GM23248 (cell line): ENCODE data around the gene IDI2. TPM values are rescaled to one million over a fixed set of nuclear protein-coding genes. Genes with fewer than 3 reads are reported as not detected.

Experiments
- DNase-seq: peaks from one replicate; pipeline ENCODE4 v3.0.0-alpha.2; 2015
- H2AFZ ChIP-seq: fragments of 200-600 bp; sonication (generic); 2 replicates; pipeline ENCODE4 v1.6.1; 2016; ENCODE audit warnings: antibody characterized with exemption
- H3F3A ChIP-seq: fragments of 200-600 bp; sonication (generic); 2 replicates; pipeline ENCODE4 v1.6.1; 2016; ENCODE audit warnings: mild to moderate bottlenecking, antibody characterized with exemption, mixed run types; ENCODE audit not compliant: insufficient read depth
- H3K27ac ChIP-seq: fragments of 200-600 bp; sonication (generic); 2 replicates; pipeline ENCODE4 v1.5.1; 2016; ENCODE audit warnings: mild to moderate bottlenecking
- H3K27me3 ChIP-seq: fragments of 200-600 bp; sonication (generic); replicated peaks from 2 replicates; pipeline ENCODE4 v1.6.1; 2016; ENCODE audit warnings: mild to moderate bottlenecking; ENCODE audit not compliant: insufficient read depth
- H3K36me3 ChIP-seq: fragments of 200-600 bp; sonication (generic); 2 replicates; pipeline ENCODE4 v1.6.1; 2016; ENCODE audit warnings: low read depth, mild to moderate bottlenecking
- H3K4me1 ChIP-seq: fragments of 200-600 bp; sonication (generic); 2 replicates; pipeline ENCODE4 v1.6.1; 2016; ENCODE audit warnings: mild to moderate bottlenecking; ENCODE audit not compliant: insufficient read depth
- H3K4me2 ChIP-seq: fragments of 200-600 bp; sonication (generic); one replicate; pipeline ENCODE4 v1.6.1; 2016; ENCODE audit warnings: mild to moderate bottlenecking; ENCODE audit not compliant: unreplicated experiment
- H3K4me3 ChIP-seq: fragments of 200-600 bp; sonication (generic); 2 replicates; pipeline ENCODE4 v1.5.1; 2016; ENCODE audit warnings: mild to moderate bottlenecking
- H3K79me2 ChIP-seq: fragments of 200-600 bp; sonication (generic); 2 replicates; pipeline ENCODE4 v1.6.1; 2016; ENCODE audit warnings: mild to moderate bottlenecking; ENCODE audit not compliant: insufficient read depth
- H3K9ac ChIP-seq: fragments of 200-600 bp; sonication (generic); 2 replicates; pipeline ENCODE4 v1.6.1; 2016; ENCODE audit warnings: mild to moderate bottlenecking
- H3K9me2 ChIP-seq: fragments of 200-600 bp; sonication (generic); 2 replicates; pipeline ENCODE4 v1.6.1; 2016; ENCODE audit warnings: mixed run types, mild to moderate bottlenecking, moderate library complexity; ENCODE audit not compliant: insufficient read depth
- H3K9me3 ChIP-seq: fragments of 200-600 bp; sonication (generic); one replicate; pipeline ENCODE4 v1.6.1; 2017; ENCODE audit warnings: low read depth
- H4K20me1 ChIP-seq: fragments of 200-600 bp; sonication (generic); 2 replicates; pipeline ENCODE4 v1.6.0; 2016; ENCODE audit not compliant: insufficient read depth
- EZH2 ChIP-seq: fragments of 200-600 bp; sonication (generic); IDR thresholded peaks from 2 replicates; pipeline ENCODE4 v1.6.1; 2018; ENCODE audit warnings: antibody characterized with exemption, mild to moderate bottlenecking; ENCODE audit not compliant: insufficient read depth, poor library complexity, severe bottlenecking
- EZH2phosphoT487 ChIP-seq: fragments of 200-600 bp; sonication (generic); IDR thresholded peaks from 2 replicates; pipeline ENCODE4 v1.6.1; 2018; ENCODE audit warnings: antibody characterized with exemption, moderate library complexity, mild to moderate bottlenecking, low read depth; ENCODE audit not compliant: insufficient read depth
- WGBS, 2 experiments: methylation state at CpG; one replicate each; pipeline ENCODE4 v1.1.6; 2015 to 2017; ENCODE audit warnings: low lambda C conversion rate in 2 of 2, low coverage in 1 of 2; ENCODE audit errors: missing lambda C conversion rate in 2 of 2; 5-methylcytosine and 5-hydroxymethylcytosine counted together
- in situ Hi-C: fragments of 300-500 bp; cut with MboI; formaldehyde crosslinking; loops from 2 replicates; pipeline ENCODE4 v1.15.0; 2020
- polyA plus RNA-seq: library from polyadenylated mRNA; unstranded; fragments of >200 nt; fragmentation: Nextera tagmentation; extraction: Ambion mirVana; gene quantifications from 2 replicates; pipeline ENCODE4 v1.2.1, GENCODE V29; 2016
- total RNA-seq: library from RNA; depleted of rRNA; stranded (reverse); fragments of >200 nt; shearing (Covaris generic); gene quantifications from 2 replicates; pipeline ENCODE4 v1.2.3, GENCODE V29; 2014; rRNA removed

IDI2 gene
- not detected in 2 replicates for total RNA-seq
- polyA plus RNA-seq: not detected in 2 replicates

DNA sequence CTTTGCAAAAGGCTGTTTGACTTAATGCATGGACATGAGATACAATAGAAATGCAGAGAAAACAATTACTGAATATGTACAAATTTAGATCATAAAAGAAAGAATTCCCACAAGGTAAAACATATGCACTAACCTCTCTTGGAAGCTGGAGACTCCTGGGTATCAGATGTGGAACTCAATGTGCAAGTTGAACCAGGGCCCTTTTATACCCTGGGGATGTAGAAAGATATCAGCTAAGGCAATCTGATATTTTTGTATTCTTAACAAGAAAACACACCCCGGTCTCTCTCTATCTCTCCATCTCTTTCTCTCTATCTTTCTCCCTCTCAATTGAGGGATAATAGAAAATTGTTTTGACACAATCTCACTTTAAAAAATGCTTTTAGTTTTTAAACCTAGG is at the start of gene IDI2:
Gene IDI2, minus strand, starts transcription at position 177 of the 400 bp plus-strand sequence. CDS start 1,136 bp downstream, outside the sequence.
- no peaks in the 10 kb centered on the region for H3K27me3 ChIP-seq
- H3K36me3 ChIP-seq: no peaks in the 10 kb centered on the region
- H3K9me3 ChIP-seq: no peaks in the 10 kb centered on the region
- in situ Hi-C loops: no loop called here
- no peaks in the 10 kb centered on the region for H3F3A ChIP-seq
- H3K4me2 ChIP-seq: no peak within 1 kb of the TSS
- H4K20me1 ChIP-seq: no peaks in the 10 kb centered on the region
- no peak within 1 kb of the TSS for H3K27ac ChIP-seq
- no peak within 1 kb of the TSS for H2AFZ ChIP-seq
- no peak within 1 kb of the TSS for H3K9ac ChIP-seq
- H3K4me1 ChIP-seq: no peaks in the 10 kb centered on the region
- 87 to 97% methylated on average over 1 of the region's 1 CpG for WGBS, 2 experiments
- H3K4me3 ChIP-seq: no peak within 1 kb of the TSS
- H3K79me2 ChIP-seq: no peaks in the 10 kb centered on the region
- TF ChIP-seq EZH2phosphoT487 (no peak), EZH2 (no peak)
- H3K9me2 ChIP-seq: no peaks in the 10 kb centered on the region
- no peak for DNase-seq

DNA sequence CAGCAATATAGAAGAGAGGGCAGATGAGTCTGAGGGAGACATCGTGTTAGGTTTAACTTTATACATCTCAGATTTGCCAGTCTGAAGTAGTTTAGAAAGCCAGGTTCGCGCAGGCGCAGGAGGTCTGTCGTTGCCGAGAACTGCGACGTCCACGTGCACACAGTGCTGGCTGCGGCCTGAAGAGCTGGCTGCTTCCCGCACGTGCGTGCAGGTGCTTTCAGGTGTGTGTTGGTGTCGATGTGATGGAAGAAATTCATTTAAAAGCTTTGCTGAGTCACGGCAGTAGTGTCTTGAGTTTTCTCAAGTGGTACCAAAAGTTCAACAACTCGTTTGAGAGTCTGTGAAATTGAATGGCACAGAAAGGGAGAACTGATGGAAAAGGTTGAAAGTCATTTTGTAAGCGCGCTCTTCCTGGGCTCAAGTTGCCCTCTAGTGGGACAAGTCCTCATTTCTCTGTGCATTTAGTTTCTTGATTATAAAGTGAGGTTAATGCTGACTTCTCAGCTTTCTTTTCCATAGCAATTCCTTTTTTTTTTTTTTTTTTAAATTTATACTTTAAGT is 49.2 kb upstream of the IDI2 start:
- peak; percentile 23 for DNase-seq
- H3K27me3 ChIP-seq: no peaks in the 10 kb centered on the region
- 0 out of 2 replicates have a peak, but pooled peaks cover 4% of the 10 kb centered on the region for H3F3A ChIP-seq
- H3K79me2 ChIP-seq: peaks cover 75% of the 10 kb centered on the region
- no peak overlapping the region for H3K9ac ChIP-seq
- TF ChIP-seq EZH2phosphoT487 (no peak), EZH2 (no peak)
- H4K20me1 ChIP-seq: no peaks in the 10 kb centered on the region
- H3K4me2 ChIP-seq: no peak overlapping the region
- H3K9me3 ChIP-seq: no peaks in the 10 kb centered on the region
- in situ Hi-C loops: no loop called here
- 87 to 89% methylated on average over 18 of the region's 18 CpGs for WGBS, 2 experiments
- H3K9me2 ChIP-seq: no peaks in the 10 kb centered on the region
- no peak overlapping the region for H2AFZ ChIP-seq
- no peak overlapping the region for H3K4me3 ChIP-seq
- peaks cover 7% of the 10 kb centered on the region; the same call in 1 of the 2 replicates for H3K4me1 ChIP-seq
- peaks cover 27% of the 10 kb centered on the region for H3K36me3 ChIP-seq
- H3K27ac ChIP-seq: no peak overlapping the region

DNA sequence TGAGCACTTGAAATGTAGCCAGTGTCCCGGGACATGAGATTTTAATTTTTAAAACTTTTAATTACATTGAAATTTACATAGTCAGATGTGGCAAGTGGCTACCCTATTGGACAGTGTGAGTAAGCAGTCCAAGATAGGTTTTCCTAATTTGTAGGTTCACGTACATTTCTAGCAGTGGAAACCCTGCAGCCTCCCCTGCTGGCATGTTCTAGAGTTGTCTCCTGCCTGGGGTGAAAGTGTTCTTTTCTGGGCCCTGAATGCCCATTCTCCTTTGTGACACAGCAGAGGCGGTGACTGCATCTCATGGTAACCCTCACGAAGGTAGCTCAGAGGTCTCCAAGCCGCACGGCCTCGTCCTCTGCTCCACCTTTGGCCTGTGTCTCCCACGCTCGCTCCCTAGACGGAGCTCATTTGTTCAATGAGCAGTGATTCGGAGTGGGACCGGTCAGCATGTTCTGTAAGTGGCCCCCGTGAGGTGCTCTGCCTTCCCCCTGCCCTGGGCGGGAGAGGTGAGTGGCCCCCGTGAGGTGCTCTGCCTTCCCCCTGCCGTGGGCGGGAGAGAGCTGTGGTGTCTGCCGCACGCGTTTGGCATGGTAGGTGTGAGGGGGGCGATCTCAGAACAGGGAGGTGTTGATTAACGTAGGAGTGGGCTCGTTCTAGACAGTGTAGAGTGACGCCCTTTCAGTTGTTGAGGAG is 48.5 kb upstream of the IDI2 start:
- Histone ChIP-seq H3K9ac (no peak overlapping the region), H3K9me2 (no peaks in the 10 kb centered on the region), H3K4me3 (no peak overlapping the region), H3F3A (0 out of 2 replicates have a peak, but pooled peaks cover 4% of the 10 kb centered on the region), H4K20me1 (no peaks in the 10 kb centered on the region), H3K27me3 (no peaks in the 10 kb centered on the region), H3K36me3 (peaks cover 22% of the 10 kb centered on the region), H3K4me1 (peaks cover 7% of the 10 kb centered on the region; the same call in 1 of the 2 replicates), H3K4me2 (no peak overlapping the region), H2AFZ (no peak overlapping the region), H3K79me2 (peaks cover 82% of the 10 kb centered on the region), H3K27ac (no peak overlapping the region), H3K9me3 (no peaks in the 10 kb centered on the region)
- TF ChIP-seq EZH2: no peak
- TF ChIP-seq EZH2phosphoT487: no peak
- in situ Hi-C loops: no loop called here
- peak; percentile 7 for DNase-seq
- 93 to 95% methylated on average over 22 to 24 of the region's 24 CpGs for WGBS, 2 experiments

DNA sequence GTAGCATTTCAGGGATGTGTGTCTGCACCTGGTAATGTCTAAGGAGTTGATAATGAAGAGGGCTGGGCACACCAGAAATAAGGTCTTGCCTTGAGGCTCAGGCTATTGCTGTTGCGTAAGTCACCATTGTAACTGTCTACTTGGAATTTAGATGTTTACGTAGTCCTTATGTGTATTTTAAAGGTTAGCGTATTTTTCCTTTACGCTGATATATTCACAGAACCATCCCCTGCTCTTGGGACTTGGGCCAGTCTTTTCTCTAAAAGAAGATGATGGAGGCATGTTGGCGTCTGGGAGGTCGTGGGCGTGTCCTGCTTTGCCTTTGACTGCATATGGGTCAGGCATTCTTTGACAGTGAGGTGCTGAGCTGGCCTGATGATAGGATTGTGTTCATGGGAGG is 45.3 kb upstream of the IDI2 start:
- TF ChIP-seq EZH2phosphoT487 (no peak), EZH2 (no peak)
- Histone ChIP-seq H3K4me3 (no peak overlapping the region), H3K4me2 (no peak overlapping the region), H2AFZ (no peak overlapping the region), H4K20me1 (no peaks in the 10 kb centered on the region), H3F3A (0 out of 2 replicates have a peak, but pooled peaks cover 4% of the 10 kb centered on the region), H3K36me3 (peaks cover 12% of the 10 kb centered on the region), H3K4me1 (peaks cover 7% of the 10 kb centered on the region; the same call in 1 of the 2 replicates), H3K9ac (no peak overlapping the region), H3K9me3 (no peaks in the 10 kb centered on the region), H3K79me2 (peaks cover 99% of the 10 kb centered on the region), H3K9me2 (no peaks in the 10 kb centered on the region), H3K27ac (no peak overlapping the region), H3K27me3 (no peaks in the 10 kb centered on the region)
- 86 to 87% methylated on average over 7 of the region's 7 CpGs for WGBS, 2 experiments
- peak; percentile 36 for DNase-seq
- in situ Hi-C loops: no loop called here
